Ovary (tissue), 3 donors: ENCODE results near the gene MVB12A.

ENCODE experiments used
- EP300 ChIP-seq: sonication (generic); formaldehyde crosslinking; IDR thresholded peaks from one replicate; pipeline ENCODE4 v1.6.1; 2017; ENCODE audit warnings: antibody characterized with exemption
- POLR2A ChIP-seq: fragments of 450-650 bp; IDR thresholded peaks from one replicate; pipeline ENCODE4 v1.6.1; 2017; ENCODE audit warnings: antibody characterized with exemption, mild to moderate bottlenecking, moderate library complexity
- TF ChIP-seq, protein P1 (sequence below), 3 donors: fragments of 450-650 bp in 2 of 3; fragments of 200-600 bp in 1 of 3; IDR thresholded peaks; one replicate each; pipeline versions ENCODE4 v1.5.1 to v1.8.0; 2016 to 2022; ENCODE audit warnings: antibody characterized with exemption in 3 of 3, mild to moderate bottlenecking in 1 of 3
- donor health status: DM: no; HTN: no; CAD: no.

DNA sequence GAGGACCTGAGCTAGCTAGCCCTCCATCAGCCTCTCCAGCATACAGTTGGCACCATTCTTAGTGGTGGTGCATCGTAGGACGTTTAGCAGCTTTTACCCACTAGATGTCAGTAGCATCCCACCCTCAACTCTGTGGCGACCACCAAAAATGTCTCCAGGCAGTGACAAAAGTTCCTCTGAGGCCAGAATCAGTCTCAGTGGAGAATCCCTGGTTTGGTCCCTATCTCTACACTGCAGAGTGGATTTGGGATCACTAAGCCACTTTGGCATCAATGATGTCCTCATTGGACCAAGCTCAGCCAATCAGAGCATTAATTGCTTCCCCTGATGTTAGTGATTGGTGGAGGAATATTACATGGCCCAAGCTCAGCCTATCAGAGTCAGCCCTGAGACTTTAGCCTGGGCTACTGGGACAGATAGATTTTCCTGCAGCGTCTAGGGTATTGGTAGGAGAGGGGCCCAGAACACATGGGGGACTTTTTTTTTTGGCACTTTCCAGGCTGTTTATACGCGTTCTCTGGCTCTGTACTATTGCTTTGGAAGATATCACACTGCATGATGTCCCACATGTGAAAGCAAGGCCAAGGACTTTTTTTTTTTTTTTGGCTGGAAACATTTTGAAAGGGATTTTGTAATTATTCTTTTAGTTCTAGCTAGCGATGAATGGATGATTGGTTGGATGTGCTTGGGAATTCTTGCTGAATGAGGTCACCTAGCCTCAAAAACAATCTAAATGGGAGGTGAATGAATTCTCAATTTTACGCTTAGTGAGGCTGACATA, 21.6 kb downstream of the MVB12A start:
- TF ChIP-seq, protein P1, sequence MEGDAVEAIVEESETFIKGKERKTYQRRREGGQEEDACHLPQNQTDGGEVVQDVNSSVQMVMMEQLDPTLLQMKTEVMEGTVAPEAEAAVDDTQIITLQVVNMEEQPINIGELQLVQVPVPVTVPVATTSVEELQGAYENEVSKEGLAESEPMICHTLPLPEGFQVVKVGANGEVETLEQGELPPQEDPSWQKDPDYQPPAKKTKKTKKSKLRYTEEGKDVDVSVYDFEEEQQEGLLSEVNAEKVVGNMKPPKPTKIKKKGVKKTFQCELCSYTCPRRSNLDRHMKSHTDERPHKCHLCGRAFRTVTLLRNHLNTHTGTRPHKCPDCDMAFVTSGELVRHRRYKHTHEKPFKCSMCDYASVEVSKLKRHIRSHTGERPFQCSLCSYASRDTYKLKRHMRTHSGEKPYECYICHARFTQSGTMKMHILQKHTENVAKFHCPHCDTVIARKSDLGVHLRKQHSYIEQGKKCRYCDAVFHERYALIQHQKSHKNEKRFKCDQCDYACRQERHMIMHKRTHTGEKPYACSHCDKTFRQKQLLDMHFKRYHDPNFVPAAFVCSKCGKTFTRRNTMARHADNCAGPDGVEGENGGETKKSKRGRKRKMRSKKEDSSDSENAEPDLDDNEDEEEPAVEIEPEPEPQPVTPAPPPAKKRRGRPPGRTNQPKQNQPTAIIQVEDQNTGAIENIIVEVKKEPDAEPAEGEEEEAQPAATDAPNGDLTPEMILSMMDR (IDR thresholded peaks at IDR 0.05): peak in 1 of 3 donors; percentile 24
- TF ChIP-seq POLR2A (no peak), EP300 (no peak)
